ENCODE results near the gene TYMS. TPM values are rescaled to one million over a fixed set of nuclear protein-coding genes. Genes with fewer than 3 reads are reported as not detected.

TYMS gene
- total RNA-seq, 4 donors from 2014 or later, result 0.26 to 28.6 (median 4.8) TPM; not detected in 1

DNA sequence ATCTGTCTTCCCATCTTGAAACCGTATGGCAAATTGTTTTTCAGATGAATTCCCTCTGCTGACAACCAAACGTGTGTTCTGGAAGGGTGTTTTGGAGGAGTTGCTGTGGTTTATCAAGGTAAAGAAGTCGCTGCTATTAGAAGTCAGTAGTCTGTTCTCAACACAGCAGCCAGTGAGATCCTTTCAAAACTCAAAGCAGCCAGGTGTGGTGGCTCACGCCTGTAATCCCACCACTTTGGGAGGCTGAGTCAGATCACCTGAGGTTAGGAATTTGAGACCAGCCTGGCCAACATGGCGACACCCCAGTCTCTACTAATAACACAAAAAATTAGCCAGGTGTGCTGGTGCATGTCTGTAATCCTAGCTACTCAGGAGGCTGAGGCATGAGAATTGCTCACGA is 2.1 kb downstream of the TYMS start:
- Histone ChIP-seq H3K9me3 (no peaks in the 10 kb centered on the region), H3K27me3 (peaks cover 0 to 3% of the 10 kb centered on the region in 2 donors), H3K36me3 (no peaks in the 10 kb centered on the region), H3K4me3 (no peak overlapping the region), H3K4me1 (no peaks in the 10 kb centered on the region), H3K27ac (no peak overlapping the region)
- intact Hi-C loops (cut with DNase I; ENCODE audit: low total_unique reads), result no loop called here
- TF ChIP-seq CTCF (IDR thresholded peaks at IDR 0.05), result no peak
- TF ChIP-seq POLR2A (IDR thresholded peaks at IDR 0.05), result no peak
- no peak for DNase-seq

DNA sequence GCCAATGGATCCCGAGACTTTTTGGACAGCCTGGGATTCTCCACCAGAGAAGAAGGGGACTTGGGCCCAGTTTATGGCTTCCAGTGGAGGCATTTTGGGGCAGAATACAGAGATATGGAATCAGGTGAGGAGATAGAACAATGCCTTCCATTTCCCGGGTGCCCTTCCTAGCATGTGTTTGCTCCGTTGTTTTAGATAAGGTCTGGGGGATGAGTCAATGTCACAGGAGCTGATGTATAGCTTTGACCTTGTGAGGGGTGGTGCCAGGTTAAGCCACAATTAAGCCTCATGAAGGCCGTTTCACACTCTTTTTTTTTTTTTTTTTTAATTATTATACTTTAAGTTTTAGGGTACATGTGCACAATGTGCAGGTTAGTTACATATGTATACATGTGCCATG is 4.7 kb downstream of the TYMS start:
- TF ChIP-seq POLR2A (IDR thresholded peaks at IDR 0.05) (no peak), CTCF (IDR thresholded peaks at IDR 0.05) (no peak)
- H3K27ac ChIP-seq, result no peak overlapping the region
- no peak for DNase-seq
- H3K36me3 ChIP-seq, result no peaks in the 10 kb centered on the region
- no peaks in the 10 kb centered on the region for H3K9me3 ChIP-seq
- peaks cover 0 to 1% of the 10 kb centered on the region in 2 donors for H3K27me3 ChIP-seq
- intact Hi-C loops (cut with DNase I; ENCODE audit: low total_unique reads), result no loop called here
- no peak overlapping the region for H3K4me3 ChIP-seq
- H3K4me1 ChIP-seq, result no peaks in the 10 kb centered on the region

GRCh38 chr18:666177-666576 is 8.7 kb downstream of the TYMS start:
- intact Hi-C loops (cut with DNase I; ENCODE audit: low total_unique reads), result no loop called here
- Histone ChIP-seq H3K4me3 (no peak overlapping the region), H3K4me1 (no peaks in the 10 kb centered on the region), H3K9me3 (no peaks in the 10 kb centered on the region), H3K27ac (no peak overlapping the region), H3K36me3 (no peaks in the 10 kb centered on the region), H3K27me3 (no peaks in the 10 kb centered on the region)
- no peak for DNase-seq
- no peak for TF ChIP-seq POLR2A (IDR thresholded peaks at IDR 0.05)
- TF ChIP-seq CTCF (IDR thresholded peaks at IDR 0.05), result no peak

DNA sequence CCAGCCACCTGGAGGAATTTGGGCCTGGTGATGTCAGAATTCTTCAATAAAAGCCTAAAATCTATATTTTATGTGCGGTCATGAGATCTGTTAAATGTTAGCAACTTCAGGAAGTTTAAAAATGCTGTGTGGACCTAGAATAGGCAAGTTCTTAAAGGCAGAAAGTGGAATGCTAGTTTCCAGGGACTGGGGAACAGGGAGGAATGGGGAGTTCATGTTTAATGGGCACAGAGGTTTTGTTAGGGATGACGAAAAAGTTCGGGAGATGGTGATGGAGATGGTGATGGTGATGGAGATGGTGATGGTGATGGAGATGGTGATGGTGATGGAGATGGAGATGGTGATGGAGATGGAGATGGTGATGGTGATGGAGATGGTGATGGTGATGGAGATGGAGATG is 9.2 kb downstream of the TYMS start:
- Histone ChIP-seq H3K4me1 (no peaks in the 10 kb centered on the region), H3K27ac (no peak overlapping the region), H3K9me3 (no peaks in the 10 kb centered on the region), H3K27me3 (no peaks in the 10 kb centered on the region), H3K4me3 (no peak overlapping the region), H3K36me3 (no peaks in the 10 kb centered on the region)
- no peak for TF ChIP-seq CTCF (IDR thresholded peaks at IDR 0.05)
- TF ChIP-seq POLR2A (IDR thresholded peaks at IDR 0.05), result no peak
- no peak for DNase-seq
- intact Hi-C loops (cut with DNase I; ENCODE audit: low total_unique reads), result no loop called here

- intact Hi-C loops (cut with DNase I; ENCODE audit: low total_unique reads), result no loop called here
- no peak overlapping the region for H3K27ac ChIP-seq
- H3K4me3 ChIP-seq, result no peak overlapping the region
- H3K27me3 ChIP-seq, result no peaks in the 10 kb centered on the region
- H3K4me1 ChIP-seq, result no peaks in the 10 kb centered on the region
- DNase-seq, result no peak
- TF ChIP-seq POLR2A (IDR thresholded peaks at IDR 0.05) (no peak), CTCF (IDR thresholded peaks at IDR 0.05) (no peak)
- H3K36me3 ChIP-seq, result no peaks in the 10 kb centered on the region
- H3K9me3 ChIP-seq, result no peaks in the 10 kb centered on the region
Measured at GRCh38 chr18:668260-668659, 10.8 kb downstream of the TYMS start.

Data from uterus (tissue), 4 donors.